IMR-90 (cell line): ENCODE results near the gene ZEB2. TPM values are rescaled to one million over a fixed set of nuclear protein-coding genes. Genes with fewer than 3 reads are reported as not detected.

Experiments
- ATAC-seq: fragments of 200-7000 bp; cut with Tn5 transposase; 2 replicates; pipeline ENCODE4 v1.9.1; 2020; ENCODE audit warnings: low read depth, mild to moderate bottlenecking, moderate library complexity
- BruUV-seq: library from RNA; stranded (reverse); fragments of 400-500 nt; replicated peaks from 2 replicates; lab custom pipeline; 2021; lab: Mats Ljungman, UMichigan
- CTCF ChIA-PET: fragments of 300-600 bp; formaldehyde crosslinking; extraction: SDS; loops from one replicate; lab custom pipeline; 2021; ENCODE audit warnings: antibody characterized with exemption; lab: Yijun Ruan, JAX
- POLR2A ChIA-PET: fragments of 300-600 bp; sonication (Branson Sonifier 250); formaldehyde crosslinking; loops from one replicate; lab custom pipeline; 2022; ENCODE audit warnings: antibody characterized with exemption; ENCODE audit not compliant: unreplicated experiment; lab: Charles Lee
- DNase-seq: peaks from one replicate; pipeline ENCODE4 v3.0.0; 2013
- H2AFZ ChIP-seq: replicated peaks from 2 replicates; pipeline ENCODE3; 2013; ENCODE audit warnings: low read length, mild to moderate bottlenecking; ENCODE audit not compliant: poor library complexity
- H2AK5ac ChIP-seq: 2 replicates; pipeline ENCODE4 v1.6.1; 2013; ENCODE audit warnings: low read depth, low read length, inconsistent platforms
- H2AK9ac ChIP-seq: replicated peaks from 2 replicates; pipeline ENCODE3; 2013; ENCODE audit warnings: mild to moderate bottlenecking, low read depth, low read length, moderate library complexity; ENCODE audit not compliant: poor library complexity
- H2BK120ac ChIP-seq: 2 replicates; pipeline ENCODE4 v1.6.1; 2013; ENCODE audit warnings: low read depth, low read length, inconsistent platforms
- H2BK15ac ChIP-seq: 3 replicates; pipeline ENCODE4 v1.6.1; 2013; ENCODE audit warnings: low read depth, low read length, inconsistent platforms
- H2BK20ac ChIP-seq: 2 replicates; pipeline ENCODE4 v1.6.1; 2013; ENCODE audit warnings: low read depth, mild to moderate bottlenecking, inconsistent platforms, low read length, moderate library complexity
- H2BK5ac ChIP-seq: 2 replicates; pipeline ENCODE4 v1.6.1; 2013; ENCODE audit warnings: mild to moderate bottlenecking, low read depth, low read length, inconsistent platforms; ENCODE audit not compliant: poor library complexity, severe bottlenecking
- H3K14ac ChIP-seq: replicated peaks from 2 replicates; pipeline ENCODE4 v1.6.1; 2013; ENCODE audit warnings: low read depth, low read length, inconsistent platforms
- H3K18ac ChIP-seq: 2 replicates; pipeline ENCODE4 v1.6.1; 2013; ENCODE audit warnings: low read depth, low read length, control low read depth
- H3K23ac ChIP-seq: 2 replicates; pipeline ENCODE4 v1.6.1; 2013; ENCODE audit warnings: low read depth, low read length, inconsistent platforms
- H3K27ac ChIP-seq: 2 replicates; pipeline ENCODE4 v1.5.1; 2013; ENCODE audit warnings: mild to moderate bottlenecking, control low read depth, low read length; ENCODE audit not compliant: insufficient read depth
- H3K27me3 ChIP-seq: 2 replicates; pipeline ENCODE4 v1.6.1; 2013; ENCODE audit warnings: low read length; ENCODE audit not compliant: control insufficient read depth, insufficient read depth
- H3K36me3 ChIP-seq: 2 replicates; pipeline ENCODE4 v1.6.1; 2013; ENCODE audit warnings: low read length, mixed read lengths; ENCODE audit not compliant: control insufficient read depth, insufficient read depth
- H3K4ac ChIP-seq: 2 replicates; pipeline ENCODE4 v1.6.1; 2013; ENCODE audit warnings: low read depth, low read length, inconsistent platforms
- H3K4me1 ChIP-seq: 2 replicates; pipeline ENCODE4 v1.6.1; 2013; ENCODE audit warnings: low read length, mixed read lengths; ENCODE audit not compliant: control insufficient read depth, insufficient read depth
- H3K4me2 ChIP-seq: 2 replicates; pipeline ENCODE4 v1.6.1; 2013; ENCODE audit warnings: low read depth, mild to moderate bottlenecking, control low read depth, low read length, moderate library complexity
- H3K4me3 ChIP-seq: 2 replicates; pipeline ENCODE4 v1.5.1; 2013; ENCODE audit warnings: low read depth, mild to moderate bottlenecking, control low read depth, low read length, moderate library complexity; ENCODE audit not compliant: insufficient read depth
- H3K56ac ChIP-seq: 2 replicates; pipeline ENCODE4 v1.6.1; 2013; ENCODE audit warnings: low read length, inconsistent platforms; ENCODE audit not compliant: insufficient read depth; ENCODE audit errors: extremely low read depth
- H3K79me1 ChIP-seq, 2 experiments: 2 replicates each; pipeline ENCODE4 v1.6.1; 2013; ENCODE audit warnings: low read length in 2 of 2, inconsistent platforms in 1 of 2, low read depth in 1 of 2
- H3K9ac ChIP-seq: 2 replicates; pipeline ENCODE4 v1.6.1; 2013; ENCODE audit warnings: low read depth, low read length, control low read depth
- H3K9me1 ChIP-seq: 2 replicates; pipeline ENCODE4 v1.6.1; 2013; ENCODE audit warnings: low read length, inconsistent platforms; ENCODE audit not compliant: insufficient read depth
- H3K9me3 ChIP-seq: 2 replicates; pipeline ENCODE4 v1.6.1; 2013; ENCODE audit warnings: low read length; ENCODE audit not compliant: control insufficient read depth, insufficient read depth
- H4K20me1 ChIP-seq: 2 replicates; pipeline ENCODE4 v1.6.1; 2013; ENCODE audit warnings: low read length, inconsistent platforms; ENCODE audit not compliant: insufficient read depth
- H4K5ac ChIP-seq: 2 replicates; pipeline ENCODE4 v1.6.1; 2013; ENCODE audit warnings: mild to moderate bottlenecking, low read depth, low read length, control low read depth
- H4K8ac ChIP-seq, 2 experiments: 2 replicates each; pipeline ENCODE4 v1.6.1; 2013; ENCODE audit warnings: low read depth in 2 of 2, low read length in 2 of 2, control low read depth in 1 of 2, inconsistent platforms in 1 of 2
- H4K91ac ChIP-seq: 2 replicates; pipeline ENCODE4 v1.6.1; 2013; ENCODE audit warnings: low read depth, low read length, inconsistent platforms; ENCODE audit not compliant: insufficient read depth
- BHLHE40 ChIP-seq: fragments of 150-350 bp; IDR thresholded peaks from 2 replicates; pipeline ENCODE4 v1.6.1; 2016; ENCODE audit warnings: mild to moderate bottlenecking, low read depth, low read length
- CHD1 ChIP-seq: IDR thresholded peaks from 2 replicates; pipeline ENCODE4 v1.6.1; 2012; ENCODE audit warnings: low read depth, low read length, improper control_type of control experiment
- FOS ChIP-seq: fragments of 150-350 bp; IDR thresholded peaks from 2 replicates; pipeline ENCODE4 v1.6.1; 2016; ENCODE audit warnings: low read depth, low read length
- MAFK ChIP-seq: IDR thresholded peaks from 2 replicates; pipeline ENCODE4 v1.6.1; 2012; ENCODE audit warnings: low read depth, low read length, improper control_type of control experiment
- MAZ ChIP-seq: IDR thresholded peaks from 2 replicates; pipeline ENCODE4 v1.6.1; 2012; ENCODE audit warnings: low read depth, mild to moderate bottlenecking, low read length, improper control_type of control experiment, moderate library complexity, borderline replicate concordance
- MXI1 ChIP-seq: IDR thresholded peaks from 2 replicates; pipeline ENCODE4 v1.6.1; 2012; ENCODE audit warnings: low read depth, mild to moderate bottlenecking, low read length, moderate library complexity, borderline replicate concordance
- NFE2L2 ChIP-seq: fragments of 150-350 bp; IDR thresholded peaks from 2 replicates; pipeline ENCODE4 v1.6.1; 2016; ENCODE audit warnings: low read depth, mild to moderate bottlenecking, low read length
- POLR2A ChIP-seq: IDR thresholded peaks from 2 replicates; pipeline ENCODE4 v1.6.1; 2012; ENCODE audit warnings: mild to moderate bottlenecking, low read depth, low read length
- RAD21 ChIP-seq: IDR thresholded peaks from 2 replicates; pipeline ENCODE4 v1.6.1; 2012; ENCODE audit warnings: low read length, improper control_type of control experiment
- RFX5 ChIP-seq: IDR thresholded peaks from 2 replicates; pipeline ENCODE4 v1.8.0; 2012; ENCODE audit warnings: low read depth, mild to moderate bottlenecking, low read length, moderate library complexity
- SMC3 ChIP-seq: fragments of 150-350 bp; IDR thresholded peaks from 2 replicates; pipeline ENCODE4 v1.6.1; 2016; ENCODE audit warnings: low read depth, mild to moderate bottlenecking, antibody characterized with exemption, low read length, moderate library complexity
- WGBS, 2 experiments: methylation state at CpG; one replicate each; pipeline versions ENCODE4 v1.1.5 to v1.1.7; 2013; ENCODE audit warnings: missing lambda C conversion rate in 2 of 2; ENCODE audit not compliant: insufficient read length in 1 of 2; ENCODE audit errors: extremely low coverage in 2 of 2; 5-methylcytosine and 5-hydroxymethylcytosine counted together
- dilution Hi-C: fragments of 300-500 bp; cut with HindIII; formaldehyde crosslinking; loops from one replicate; pipeline ENCODE4 v1.14.3; 2018; ENCODE audit warnings: low sequenced_read_pairs; ENCODE audit not compliant: unreplicated experiment
- in situ Hi-C: fragments of 300-500 bp; cut with MboI; formaldehyde crosslinking; loops from 3 replicates; pipeline ENCODE4 v1.14.3; 2019; ENCODE audit warnings: low sequenced_read_pairs, inconsistent platforms, mixed read lengths
- intact Hi-C: fragments of 100-400 bp; cut with micrococcal nuclease; formaldehyde crosslinking; loops from 2 replicates; pipeline ENCODE4 v1.10.0; 2022
- polyA plus RNA-seq, 3 experiments: library from polyadenylated mRNA; depleted of rRNA; stranded (reverse); fragments of >200 nt; gene quantifications; 2 replicates each; pipeline ENCODE4 v1.2.3, GENCODE V29; 2012; ENCODE audit warnings: low replicate concordance in 1 of 3
- total RNA-seq: library from RNA; depleted of rRNA; stranded (reverse); fragments of >200 nt; gene quantifications from 2 replicates; pipeline ENCODE4 v1.2.3, GENCODE V29; 2012
- TF ChIP-seq, protein P1 (sequence below): conservative IDR thresholded peaks from 2 replicates; pipeline ENCODE4 v1.5.1; 2012; ENCODE audit warnings: mild to moderate bottlenecking, low read depth, low read length, improper control_type of control experiment

Gene ZEB2
- total and polyA plus RNA-seq, 2 of the 4 experiments (the other 2 are of a cell fraction) = 22.4 to 50.9 TPM

DNA sequence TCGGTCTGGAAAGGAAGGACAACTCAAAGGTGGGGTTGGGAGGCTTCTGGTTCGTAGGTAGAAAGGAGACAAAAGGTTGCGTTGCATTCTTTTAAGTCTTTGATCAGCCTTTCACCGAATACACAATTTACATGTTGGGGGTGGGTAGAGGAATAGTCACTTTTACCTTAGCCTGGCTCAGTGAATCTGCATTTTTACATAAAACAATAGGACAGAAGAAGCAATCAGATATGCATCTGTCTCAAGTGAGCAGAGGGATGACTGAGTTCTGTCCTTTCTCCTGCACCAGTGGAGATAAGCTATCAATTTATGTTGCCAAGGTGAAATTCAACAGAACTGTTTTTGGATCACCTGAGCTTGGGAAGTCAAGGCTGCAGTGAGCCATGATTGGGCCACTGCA lies 173.7 kb downstream of the ZEB2 start:
- H3K9me3 ChIP-seq = no peaks in the 10 kb centered on the region
- in situ Hi-C loops = no loop called here

More for the DNA sequence above, 173.7 kb downstream of the ZEB2 start:
- no peak overlapping the region for H3K14ac ChIP-seq
- no TSS peak for BruUV-seq
- no peaks in the 10 kb centered on the region for H3K27me3 ChIP-seq
- no peak overlapping the region for H2BK20ac ChIP-seq
- no peak overlapping the region for H3K4me3 ChIP-seq
- H4K8ac ChIP-seq = no peak overlapping the region
- H3K27ac ChIP-seq = no peak overlapping the region
- CTCF ChIA-PET = interaction anchor here (1.3 kb wide), 1 partner anchor 8 kb away, joined by 5 read pairs; no protein-coding TSS in a partner anchor
- H3K18ac ChIP-seq = no peak overlapping the region
- no peak overlapping the region for H4K5ac ChIP-seq
- dilution Hi-C loops (no loop called here), intact Hi-C loops (no loop called here)
- H2AFZ ChIP-seq = no peak overlapping the region
- H2BK120ac ChIP-seq = no peak overlapping the region
- H3K79me1 ChIP-seq = no peaks in the 10 kb centered on the region
- DNase-seq (no peak), ATAC-seq (no peak)
- no peak overlapping the region for H2BK5ac ChIP-seq
- H4K91ac ChIP-seq = no peak overlapping the region
- H3K4me1 ChIP-seq = no peaks in the 10 kb centered on the region
- no peak overlapping the region for H2AK5ac ChIP-seq
- H2AK9ac ChIP-seq = no peak overlapping the region
- TF ChIP-seq BHLHE40 (no peak), CHD1 (no peak), MAZ (no peak), RFX5 (no peak), SMC3 (no peak), NFE2L2 (no peak), RAD21 (no peak), MXI1 (no peak), POLR2A (no peak), FOS (no peak), MAFK (no peak)
- TF ChIP-seq, protein P1, sequence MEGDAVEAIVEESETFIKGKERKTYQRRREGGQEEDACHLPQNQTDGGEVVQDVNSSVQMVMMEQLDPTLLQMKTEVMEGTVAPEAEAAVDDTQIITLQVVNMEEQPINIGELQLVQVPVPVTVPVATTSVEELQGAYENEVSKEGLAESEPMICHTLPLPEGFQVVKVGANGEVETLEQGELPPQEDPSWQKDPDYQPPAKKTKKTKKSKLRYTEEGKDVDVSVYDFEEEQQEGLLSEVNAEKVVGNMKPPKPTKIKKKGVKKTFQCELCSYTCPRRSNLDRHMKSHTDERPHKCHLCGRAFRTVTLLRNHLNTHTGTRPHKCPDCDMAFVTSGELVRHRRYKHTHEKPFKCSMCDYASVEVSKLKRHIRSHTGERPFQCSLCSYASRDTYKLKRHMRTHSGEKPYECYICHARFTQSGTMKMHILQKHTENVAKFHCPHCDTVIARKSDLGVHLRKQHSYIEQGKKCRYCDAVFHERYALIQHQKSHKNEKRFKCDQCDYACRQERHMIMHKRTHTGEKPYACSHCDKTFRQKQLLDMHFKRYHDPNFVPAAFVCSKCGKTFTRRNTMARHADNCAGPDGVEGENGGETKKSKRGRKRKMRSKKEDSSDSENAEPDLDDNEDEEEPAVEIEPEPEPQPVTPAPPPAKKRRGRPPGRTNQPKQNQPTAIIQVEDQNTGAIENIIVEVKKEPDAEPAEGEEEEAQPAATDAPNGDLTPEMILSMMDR = no peak
- no peaks in the 10 kb centered on the region for H3K9me1 ChIP-seq
- no peaks in the 10 kb centered on the region for H4K20me1 ChIP-seq
- H3K56ac ChIP-seq = no peak overlapping the region
- no peak overlapping the region for H3K23ac ChIP-seq
- no peak overlapping the region for H3K9ac ChIP-seq
- no peak overlapping the region for H3K4ac ChIP-seq
- no peak overlapping the region for H3K4me2 ChIP-seq
- POLR2A ChIA-PET = no interaction called here
- H3K36me3 ChIP-seq = no peaks in the 10 kb centered on the region
- H2BK15ac ChIP-seq = no peak overlapping the region
- no CpG with 5 or more reads among the region's 4 CpGs for WGBS, 2 experiments
